Embryonic facial prominence (tissue), 1 donor: ENCODE results near the gene CPA3.
A peak's percentile ranks its signal among the peaks of the same experiment; 100 is the strongest.

Experiments used
- DNase-seq: peaks from one replicate; pipeline ENCODE4 v3.0.0-alpha.2; 2016; ENCODE audit errors: extremely low spot score

The CPA3 gene

DNA sequence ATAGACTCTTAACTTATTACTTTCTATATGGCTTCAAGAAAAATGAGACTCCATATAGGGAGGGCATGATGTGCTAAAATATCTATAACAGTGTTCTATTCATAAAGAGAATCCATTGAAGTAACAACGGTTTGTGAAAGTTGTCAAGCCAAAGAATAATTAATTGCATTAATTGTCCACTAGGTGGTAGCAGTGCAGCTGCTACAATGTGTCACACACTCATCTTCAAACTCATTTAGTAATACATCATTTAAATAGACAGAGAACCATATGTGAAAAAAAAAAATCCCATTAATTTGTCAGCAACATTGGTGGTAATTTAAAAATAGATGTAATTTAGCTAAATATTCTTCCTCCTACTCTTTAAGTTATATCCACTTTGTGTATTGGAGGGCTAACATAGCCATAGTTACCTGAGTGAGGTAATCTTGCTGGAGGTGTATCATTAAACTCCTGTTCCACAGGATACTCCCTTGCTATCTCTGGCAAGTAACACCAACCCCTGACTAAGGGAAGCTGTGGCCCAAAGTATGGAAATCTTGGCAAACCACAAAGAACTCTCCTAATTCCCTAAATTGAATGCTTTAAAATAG is 3.7 kb upstream of the CPA3 start:
- DNase-seq, result no peak

DNA sequence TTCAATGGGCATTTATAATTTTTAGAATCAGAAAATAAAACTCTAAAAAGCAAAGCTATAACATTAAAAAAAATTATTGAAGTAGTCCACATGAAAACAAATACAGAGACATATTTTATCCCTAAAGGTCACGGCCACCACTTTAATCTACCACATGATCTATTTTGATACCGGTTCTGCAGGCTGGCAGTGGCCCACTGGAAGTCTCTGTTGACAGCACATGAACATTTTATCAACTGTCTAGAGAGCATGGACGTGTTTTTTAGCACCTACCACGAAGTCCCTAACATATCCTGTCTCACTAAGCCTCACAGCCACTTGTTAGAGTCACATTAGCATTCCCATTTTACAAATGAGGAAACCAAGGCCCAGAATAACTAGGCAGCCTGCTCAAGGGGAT is 1.8 kb upstream of the CPA3 start:
- DNase-seq, result no peak

DNA sequence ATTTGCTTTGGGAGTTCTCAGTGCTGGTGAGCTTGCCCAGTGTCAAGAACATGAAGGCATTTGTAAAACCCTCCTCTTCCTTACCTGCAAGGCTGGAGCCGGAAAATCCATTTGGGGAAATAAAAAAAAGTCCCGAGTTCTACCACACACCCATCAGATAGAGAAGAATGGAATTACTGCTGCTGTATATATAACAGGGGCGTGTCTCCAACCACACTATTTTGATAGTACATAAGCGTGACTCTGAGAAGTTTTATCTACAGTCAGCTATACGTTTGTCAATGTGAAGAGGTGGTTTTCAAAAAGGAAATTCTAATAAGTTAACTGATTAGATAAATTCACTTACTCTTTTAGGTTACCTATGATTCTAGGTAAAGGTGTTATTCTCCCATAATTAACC is 1.3 kb upstream of the CPA3 start:
- DNase-seq, result no peak

DNA sequence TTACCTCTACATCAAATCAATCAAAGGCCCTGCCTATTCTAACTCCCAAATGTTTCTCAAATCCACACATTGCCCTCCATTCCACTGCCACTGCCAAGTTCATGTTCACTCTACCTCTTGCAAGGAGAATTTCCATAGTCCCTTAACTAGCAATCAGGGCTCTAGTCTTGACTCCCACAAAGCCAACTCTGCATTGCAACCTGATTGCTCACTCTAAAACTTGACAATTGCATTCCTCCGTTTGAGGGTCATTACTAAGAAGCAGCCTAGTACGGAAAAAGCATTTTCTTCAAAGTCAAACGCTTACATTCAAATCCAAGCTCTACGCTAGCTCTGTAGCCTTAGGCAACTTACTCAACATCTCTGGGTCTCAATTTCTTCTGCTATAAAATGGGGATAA is 1.2 kb downstream of the CPA3 start:
- DNase-seq, result peak; percentile 8

DNA sequence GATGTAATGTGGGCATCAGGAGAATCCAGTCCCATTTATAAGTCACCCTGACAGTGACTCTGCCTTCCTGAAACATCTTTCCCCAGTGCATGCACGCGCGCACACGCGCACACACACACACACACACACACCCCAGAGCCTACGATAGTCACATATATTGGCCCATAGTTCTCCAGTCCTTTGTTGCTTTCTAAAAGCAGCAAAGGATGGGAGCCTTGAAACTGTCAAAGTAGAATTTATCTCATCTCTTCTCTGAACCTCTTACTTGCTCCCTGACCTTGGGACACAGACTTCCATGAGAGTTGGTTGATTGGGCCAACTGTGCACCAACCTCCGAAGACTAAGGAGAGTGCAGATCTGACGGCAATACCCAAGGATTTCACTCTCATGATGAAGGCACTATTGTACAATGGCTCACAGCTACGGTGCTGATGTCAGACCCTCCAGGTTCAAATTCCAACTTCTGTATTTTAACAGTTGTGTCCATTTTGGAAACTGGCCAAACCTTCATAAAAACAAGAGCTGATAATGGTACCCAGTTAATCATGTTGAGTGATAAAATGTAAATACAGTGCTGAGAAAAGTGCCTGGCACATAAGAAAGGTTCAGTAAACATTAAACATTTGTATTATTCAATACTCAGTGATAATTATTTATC is 8.3 kb downstream of the CPA3 start:
- DNase-seq, result no peak

DNA sequence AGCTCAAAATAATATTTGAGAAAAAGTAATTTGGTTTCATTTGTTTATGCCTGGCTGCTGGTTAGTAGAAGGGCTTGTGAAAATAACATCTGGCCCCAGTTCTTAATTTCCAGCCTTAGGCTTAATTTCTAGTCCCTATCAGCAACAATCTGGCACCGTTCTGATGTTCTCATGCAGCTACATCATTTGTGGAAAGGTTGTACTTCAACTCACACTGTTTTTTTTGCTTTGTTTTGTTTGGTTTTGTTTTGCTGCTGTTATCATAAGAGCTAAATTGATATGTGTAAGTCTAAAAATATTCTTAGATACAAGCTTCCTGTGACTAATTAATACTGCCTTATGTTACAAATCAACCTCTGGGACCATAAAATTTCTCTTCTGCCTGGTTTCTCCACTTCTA is 8.9 kb downstream of the CPA3 start:
- no peak for DNase-seq

DNA sequence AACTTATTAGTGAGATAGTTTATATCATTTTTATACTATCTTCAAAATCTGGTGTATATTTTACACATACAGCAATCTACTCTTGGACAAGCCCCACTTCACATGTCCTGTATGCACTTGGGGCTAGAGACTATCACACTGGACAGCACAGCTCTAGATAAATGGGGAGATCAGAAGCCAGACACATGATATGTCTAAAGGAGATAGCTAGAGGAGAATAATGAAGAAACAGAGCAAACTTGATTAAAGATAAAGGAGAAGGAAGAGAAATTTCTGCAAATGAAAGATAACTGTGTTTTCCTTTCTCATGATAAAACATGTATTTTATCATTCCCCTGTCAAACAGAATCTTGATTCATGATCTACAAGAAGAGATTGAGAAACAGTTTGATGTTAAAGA is 13.0 kb downstream of the CPA3 start:
- no peak for DNase-seq

DNA sequence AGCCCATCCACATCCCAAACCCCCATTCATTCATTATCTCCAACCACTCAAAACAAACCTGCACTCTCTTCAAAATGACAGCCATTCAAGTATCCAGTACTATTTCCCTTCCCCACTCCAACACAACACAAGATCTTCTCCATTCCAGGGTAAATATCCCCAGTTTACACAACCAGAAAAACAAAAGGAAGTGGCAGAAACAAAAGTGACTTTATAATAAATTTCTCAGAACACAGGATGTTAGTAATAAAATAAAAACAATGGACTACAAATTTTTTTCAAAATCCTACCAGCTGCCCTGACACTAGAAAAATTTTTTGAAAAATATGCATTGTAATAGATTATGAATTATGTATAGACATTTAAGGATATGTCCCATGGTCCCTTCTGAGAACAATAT is 14.2 kb downstream of the CPA3 start:
- DNase-seq, result no peak

DNA sequence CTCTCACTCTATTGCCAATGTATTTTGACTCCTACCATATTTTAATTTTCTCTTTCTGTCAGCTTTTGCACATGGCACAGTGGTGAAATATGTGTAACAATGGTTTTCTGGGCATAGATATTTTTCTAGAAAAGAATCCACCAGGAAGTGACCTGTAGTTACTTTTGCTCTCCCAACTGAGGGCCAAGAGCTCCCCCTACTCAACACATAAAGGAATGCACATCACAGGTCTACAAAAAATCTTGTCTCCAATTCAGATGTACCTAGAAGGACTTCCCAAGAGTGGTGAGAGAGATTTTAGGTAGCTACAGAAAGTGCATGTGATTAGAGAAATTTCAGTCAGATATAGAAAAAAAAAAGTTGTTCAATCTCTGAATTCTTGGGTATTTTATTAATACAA is 15.6 kb downstream of the CPA3 start:
- DNase-seq, result no peak

DNA sequence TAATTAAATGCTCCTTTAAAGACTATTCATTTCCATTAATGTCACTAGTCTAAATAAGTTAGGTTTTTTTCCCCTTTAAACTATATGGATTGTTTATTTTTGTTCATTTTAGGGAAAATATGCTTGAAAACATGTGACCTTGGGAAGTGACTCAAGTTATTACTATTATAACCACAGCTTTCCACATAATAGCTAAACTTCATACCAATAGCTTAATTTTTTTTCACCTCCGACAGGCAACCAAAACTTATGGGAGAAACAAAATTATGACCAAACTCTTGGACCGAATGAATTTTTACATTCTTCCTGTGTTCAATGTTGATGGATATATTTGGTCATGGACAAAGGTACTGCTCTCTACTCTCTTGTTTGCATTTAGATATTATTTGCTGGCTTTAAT is 16.2 kb downstream of the CPA3 start:
- no peak for DNase-seq

DNA sequence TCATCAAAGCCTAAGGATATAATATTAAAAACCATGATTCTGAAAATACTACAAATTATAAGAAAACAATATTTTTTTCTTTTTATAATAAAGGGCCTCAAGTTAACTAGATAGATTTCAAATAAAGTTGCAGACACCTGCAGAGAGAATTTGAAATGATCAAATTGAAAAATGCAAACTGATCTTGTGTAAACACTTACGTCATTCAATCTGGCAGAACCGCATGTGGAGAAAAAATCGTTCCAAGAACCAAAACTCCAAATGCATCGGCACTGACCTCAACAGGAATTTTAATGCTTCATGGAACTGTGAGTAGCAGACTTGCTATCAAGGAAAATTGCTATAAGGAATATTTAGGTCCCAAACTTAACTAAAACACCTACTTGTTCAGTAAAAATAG is 17.2 kb downstream of the CPA3 start:
- no peak for DNase-seq

DNA sequence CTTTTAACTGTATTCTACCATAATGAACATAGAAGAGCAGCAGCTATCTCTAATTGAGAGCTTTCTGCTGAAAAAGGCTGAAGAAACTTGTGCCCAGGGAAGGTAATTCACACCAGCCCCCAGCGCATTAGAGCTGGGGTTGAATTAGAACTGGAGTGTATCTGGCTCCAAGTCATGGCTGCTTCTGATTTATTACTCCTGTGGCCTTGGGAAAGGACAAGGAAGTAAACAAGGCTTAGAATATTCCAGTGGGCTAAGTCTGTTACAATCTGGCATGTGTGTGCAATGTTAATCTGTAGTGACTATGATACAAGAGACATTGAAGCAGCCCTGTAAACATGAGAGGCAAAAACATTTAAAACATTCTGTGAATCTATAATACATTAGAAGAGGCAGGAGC is 18.1 kb downstream of the CPA3 start:
- no peak for DNase-seq

DNA sequence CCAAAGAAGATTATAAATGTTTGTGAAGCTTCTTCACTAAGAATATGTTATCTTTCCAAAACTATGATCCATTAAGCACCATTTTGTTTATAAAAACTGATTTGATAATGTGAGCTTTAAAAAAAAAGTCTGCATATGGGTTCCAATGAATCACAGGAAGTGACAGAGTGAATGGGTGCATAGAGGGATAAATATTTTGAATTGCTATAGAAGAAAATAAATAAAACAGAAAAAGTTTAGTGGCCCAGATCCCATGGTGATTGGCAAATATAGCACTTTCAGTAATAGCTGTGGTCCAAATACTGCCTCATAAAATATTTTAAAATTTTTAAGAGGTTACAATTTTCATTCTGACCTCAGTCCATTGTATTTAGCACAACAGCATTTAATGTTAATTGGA is 19.2 kb downstream of the CPA3 start:
- no peak for DNase-seq

DNA sequence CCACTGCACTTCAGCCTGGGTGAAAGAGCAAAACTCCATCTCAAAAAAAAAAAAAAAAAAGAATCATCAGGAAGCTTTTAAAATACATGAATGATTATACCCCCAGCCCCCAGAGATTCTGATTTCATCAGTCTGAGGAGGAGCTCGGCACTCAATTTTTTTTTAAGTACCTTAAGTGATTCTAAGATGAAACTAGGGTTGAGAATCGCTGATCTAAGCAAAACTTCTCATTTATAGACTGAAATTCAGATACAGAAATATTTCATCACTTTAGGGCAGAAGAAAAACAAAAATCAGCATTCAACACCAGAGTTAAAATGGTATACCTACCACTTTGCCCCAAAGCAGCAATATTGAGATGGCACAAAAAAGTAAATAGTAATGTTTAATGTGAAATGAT is 24.7 kb downstream of the CPA3 start:
- DNase-seq, result no peak

DNA sequence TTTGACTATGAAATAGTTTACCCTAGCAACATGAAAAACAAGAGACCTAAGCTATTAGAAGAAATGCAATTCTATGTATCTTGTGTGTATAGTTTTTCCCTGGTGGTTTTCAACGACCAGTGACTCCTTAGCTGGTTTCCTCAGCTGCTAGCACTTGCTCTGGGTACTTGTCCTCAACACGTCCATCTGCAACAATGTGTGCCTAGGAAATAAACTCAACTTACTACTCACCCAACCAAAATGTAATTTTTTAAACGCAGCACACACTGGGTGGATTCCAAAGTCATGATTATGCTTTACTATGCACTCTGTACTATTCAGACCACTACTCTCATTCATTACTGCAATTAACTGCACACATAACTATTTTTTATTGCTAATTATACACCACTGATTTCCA is 31.0 kb downstream of the CPA3 start:
- no peak for DNase-seq

DNA sequence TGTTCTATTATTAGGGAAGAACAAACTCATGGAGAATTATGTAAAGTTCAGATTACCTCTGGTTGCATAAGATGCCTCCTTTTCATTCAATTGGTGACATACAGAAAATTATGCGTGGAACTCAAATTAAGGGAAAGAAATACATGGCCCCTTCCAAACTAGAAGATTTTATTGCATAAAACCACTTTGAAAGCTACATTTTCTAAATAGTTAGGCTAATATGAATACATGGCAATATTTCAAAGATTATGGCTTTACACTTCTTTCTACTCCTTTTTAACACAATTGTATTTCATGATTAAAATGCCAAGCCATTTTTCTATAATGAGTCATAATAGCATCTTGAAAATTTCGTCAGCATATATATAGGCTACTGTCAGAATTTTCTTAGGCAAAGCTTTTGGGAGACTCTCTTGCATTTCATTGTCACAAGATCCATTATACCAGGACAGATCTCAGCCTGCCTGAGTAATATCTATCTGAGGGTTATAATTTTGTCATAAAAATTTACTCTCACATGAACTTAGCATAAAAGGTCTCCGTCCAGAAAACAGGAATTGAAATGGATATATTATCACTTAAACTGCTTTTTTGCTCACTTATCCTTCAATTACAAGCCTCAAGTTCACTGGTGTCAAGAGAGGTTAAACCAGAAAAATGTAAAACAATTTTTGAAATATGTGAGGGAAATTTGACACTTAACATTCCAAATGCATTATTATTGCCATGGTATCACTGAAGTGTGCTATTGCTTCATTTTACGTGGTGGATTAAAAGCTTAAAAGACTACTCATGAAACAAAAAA is 37.1 kb downstream of the CPA3 start:
- no peak for DNase-seq

DNA sequence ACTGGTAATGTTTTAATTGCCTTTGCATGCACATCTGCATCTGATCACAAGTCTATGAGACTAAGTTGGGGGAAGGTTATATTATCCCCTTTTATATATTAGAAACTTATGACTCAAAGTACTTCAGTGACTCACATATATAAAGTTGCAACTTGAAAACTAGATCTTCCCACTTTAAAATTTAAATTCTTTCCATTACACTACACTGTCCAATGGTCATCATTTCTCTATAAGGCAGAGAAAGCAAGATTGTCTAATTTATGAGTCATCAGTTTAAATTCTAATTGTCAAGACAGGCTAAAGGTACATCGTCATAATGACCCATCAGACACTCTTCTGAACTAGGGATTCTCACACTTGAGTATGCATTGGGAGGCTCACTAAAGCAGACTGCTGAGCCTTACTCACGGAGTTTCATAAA is 37.9 kb downstream of the CPA3 start:
- DNase-seq, result peak; percentile 24

DNA sequence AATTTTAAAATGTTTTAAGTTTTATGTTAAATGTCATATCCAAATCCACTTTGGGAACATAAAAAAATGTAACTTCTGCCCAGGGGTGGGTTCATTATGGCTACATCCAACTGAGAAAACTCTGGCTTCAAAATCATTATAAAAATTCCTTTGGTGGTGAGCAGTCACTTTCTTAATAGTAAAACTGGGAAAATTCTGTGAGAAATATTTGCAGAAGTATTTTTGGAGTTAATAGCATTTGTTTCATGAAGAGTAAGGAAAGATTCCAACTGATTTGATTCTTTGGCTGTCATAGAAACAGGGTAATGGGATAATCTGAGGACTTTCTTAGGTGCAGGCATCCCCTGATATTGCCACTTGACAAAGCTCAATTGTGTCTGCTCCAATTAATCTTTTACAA is 38.8 kb downstream of the CPA3 start:
- DNase-seq, result no peak

DNA sequence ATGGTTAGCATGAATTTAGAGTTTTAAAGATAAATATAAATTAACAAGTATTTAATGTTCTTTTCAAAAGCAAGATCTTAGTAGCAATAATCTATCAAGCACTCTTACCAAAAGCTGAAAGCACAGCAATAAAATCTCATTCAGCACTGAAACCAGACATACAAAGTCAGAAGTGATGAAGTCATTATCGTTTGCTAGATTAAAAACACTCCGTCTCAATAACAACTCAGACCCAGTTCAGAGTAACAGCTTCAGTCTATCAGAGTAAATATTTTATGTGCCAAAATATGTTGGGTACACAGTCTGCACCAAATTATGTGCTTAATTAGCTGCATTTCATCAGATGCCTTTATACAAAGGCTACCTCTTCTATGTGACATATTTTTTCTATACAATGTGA is 41.6 kb downstream of the CPA3 start:
- DNase-seq, result no peak

DNA sequence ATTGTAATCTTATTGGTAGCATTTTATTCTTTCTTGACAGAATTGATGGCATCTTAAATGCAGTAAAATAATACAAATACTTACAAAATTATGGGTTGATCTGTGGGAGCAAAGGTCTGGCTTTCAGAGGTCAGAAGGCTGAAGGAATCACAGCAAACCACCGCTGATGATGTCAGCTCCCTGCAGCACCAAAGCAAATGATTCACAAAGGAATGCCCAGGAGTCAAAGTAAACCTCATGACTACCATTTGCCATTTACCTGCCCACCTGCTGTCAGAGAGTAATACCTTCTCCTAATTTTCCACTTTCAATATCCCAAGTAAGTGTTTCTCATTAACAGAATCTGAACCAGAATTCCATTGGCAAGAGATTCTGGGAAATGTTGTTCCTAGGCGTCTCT is 46.1 kb downstream of the CPA3 start:
- no peak for DNase-seq

DNA sequence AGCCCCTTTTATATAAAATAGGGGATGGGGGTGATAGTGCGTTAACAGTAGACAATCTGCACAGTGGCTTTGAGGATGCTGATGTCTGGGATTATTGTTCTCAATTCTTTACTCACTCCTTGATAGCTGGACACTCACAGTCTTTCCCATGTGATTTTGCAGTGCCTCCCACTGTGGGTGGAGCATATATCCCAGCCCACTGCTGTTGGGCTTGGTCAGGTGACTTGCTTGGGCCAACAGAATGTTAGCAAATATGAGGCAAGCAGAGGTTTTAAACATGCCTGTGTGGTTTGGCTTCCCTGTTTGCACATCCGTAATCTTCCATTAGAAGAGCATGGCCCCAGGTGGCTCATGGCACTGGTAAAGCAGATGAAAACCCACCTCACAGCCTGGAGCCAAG is 46.5 kb downstream of the CPA3 start:
- no peak for DNase-seq

DNA sequence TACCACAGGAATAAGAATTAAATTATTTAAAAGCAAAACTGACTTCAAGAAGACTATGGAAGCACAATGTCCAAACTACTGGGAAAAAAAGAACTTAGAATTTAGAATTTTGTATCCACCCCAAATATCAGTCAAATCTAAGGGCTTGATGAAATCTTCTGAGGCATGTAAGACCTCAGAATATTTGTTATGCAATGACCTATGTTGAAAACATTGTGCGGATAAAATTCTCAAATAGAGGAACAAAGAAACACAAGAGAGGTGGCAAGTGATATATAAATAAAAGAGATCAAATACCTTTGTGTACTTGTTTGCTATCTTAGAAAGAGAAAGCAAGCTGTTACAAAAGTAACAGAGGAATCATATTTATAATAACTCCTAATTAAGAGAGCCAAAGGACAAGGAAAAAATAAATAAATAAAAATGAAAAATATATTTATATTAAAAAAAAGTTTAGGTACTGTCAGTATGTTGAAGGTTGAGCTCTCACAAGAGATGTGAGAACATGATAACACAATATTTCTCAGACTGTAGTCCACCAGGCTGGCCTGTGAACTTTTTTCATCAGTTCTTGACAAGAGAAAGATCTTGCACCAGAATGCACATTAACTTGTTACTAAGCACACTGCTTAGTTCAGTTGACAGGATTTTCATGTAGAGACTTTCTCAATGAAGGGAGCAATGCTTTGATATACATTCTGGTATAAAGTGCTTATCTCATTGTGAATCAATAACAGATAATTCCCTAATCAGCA is 50.0 kb downstream of the CPA3 start:
- DNase-seq, result no peak

DNA sequence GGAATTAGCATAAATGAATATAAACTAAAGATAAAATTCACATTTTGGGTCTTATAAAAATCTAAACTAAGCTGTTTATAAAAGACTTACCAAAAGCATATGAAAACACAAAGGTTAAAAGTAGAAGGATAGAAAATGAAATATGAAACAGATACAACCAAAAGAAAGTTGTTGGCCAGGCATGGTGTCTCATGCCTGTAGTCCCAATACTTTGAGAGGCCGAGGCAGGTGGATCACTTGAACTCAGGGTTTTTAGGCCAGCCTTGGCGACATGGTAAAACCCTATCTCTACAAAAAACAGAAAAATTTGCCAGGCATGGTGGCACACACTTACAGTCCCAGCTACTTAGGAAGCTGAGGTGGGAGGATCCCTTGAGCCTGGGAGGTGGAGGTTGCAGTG is 51.0 kb downstream of the CPA3 start:
- no peak for DNase-seq
